ENCODE data around the gene B9D1. TPM values are rescaled to one million over a fixed set of nuclear protein-coding genes. Genes with fewer than 3 reads are reported as not detected.
A peak's percentile ranks its signal among the peaks of the same experiment; 100 is the strongest.

Gene B9D1
- total RNA-seq, 2 experiments from 2014 or later, result 1.1 TPM

DNA sequence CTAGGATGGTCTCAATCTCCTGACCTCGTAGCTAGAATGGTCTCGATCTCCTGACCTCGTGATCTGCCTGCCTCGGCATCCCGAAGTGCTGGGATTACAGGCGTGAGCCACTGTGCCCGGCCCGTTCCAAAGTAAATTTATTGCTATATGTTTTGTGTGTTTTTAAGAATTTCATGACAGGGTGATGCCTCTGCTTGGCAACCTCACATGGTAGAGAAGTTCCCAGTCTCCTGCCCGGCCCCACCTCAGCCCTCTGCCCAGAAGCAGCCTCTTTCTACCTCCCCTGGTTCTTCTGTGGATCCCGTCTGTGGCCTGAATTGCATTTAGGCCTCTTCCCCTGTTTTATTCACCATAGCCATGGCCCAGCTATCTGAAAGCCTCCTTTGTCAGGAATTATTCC lies 55.0 kb downstream of the B9D1 start:
- Mint-ChIP-seq H3K4me1 (ENCODE audit: low read depth) (peaks cover 38% of the 10 kb centered on the region), H3K36me3 (ENCODE audit: low read depth) (no peaks in the 10 kb centered on the region), H3K27ac (no peak overlapping the region), H3K4me3 (no peak overlapping the region), H3K9me3 (ENCODE audit: insufficient read depth) (no peaks in the 10 kb centered on the region), H3K27me3 (ENCODE audit: low read depth) (peaks cover 14% of the 10 kb centered on the region)
- DNase-seq (no peak), ATAC-seq (no peak)
- ChIA-PET POLR2A (interaction anchor here (0.8 kb wide), 1 partner anchor 1906 kb away, joined by 3 read pairs; no protein-coding TSS in a partner anchor), CTCF (interaction anchor here (1.6 to 2.4 kb wide), 2 partner anchors 14 to 31 kb away, joined by 5 to 9 read pairs; no protein-coding TSS in a partner anchor)

GRCh38 chr17:19306160-19307111 lies 56.1 kb downstream of the B9D1 start:
- ChIA-PET POLR2A (interaction anchor here (0.6 to 0.9 kb wide), 4 partner anchors 8 to 1907 kb away, joined by 3 read pairs; no protein-coding TSS in a partner anchor), CTCF (interaction anchor here (0.8 to 2.4 kb wide), 9 partner anchors 10 to 141 kb away, joined by 3 to 15 read pairs (median 4); partner anchors contain the start of genes B9D1 and MAPK7)
- ATAC-seq (peak; percentile 80), DNase-seq (peak; percentile 44)
- Mint-ChIP-seq H3K4me1 (ENCODE audit: low read depth) (peaks cover 31% of the 10 kb centered on the region), H3K36me3 (ENCODE audit: low read depth) (no peaks in the 10 kb centered on the region), H3K9me3 (ENCODE audit: insufficient read depth) (no peaks in the 10 kb centered on the region), H3K27ac (no peak overlapping the region), H3K4me3 (no peak overlapping the region), H3K27me3 (ENCODE audit: low read depth) (peaks cover 17% of the 10 kb centered on the region)

DNA sequence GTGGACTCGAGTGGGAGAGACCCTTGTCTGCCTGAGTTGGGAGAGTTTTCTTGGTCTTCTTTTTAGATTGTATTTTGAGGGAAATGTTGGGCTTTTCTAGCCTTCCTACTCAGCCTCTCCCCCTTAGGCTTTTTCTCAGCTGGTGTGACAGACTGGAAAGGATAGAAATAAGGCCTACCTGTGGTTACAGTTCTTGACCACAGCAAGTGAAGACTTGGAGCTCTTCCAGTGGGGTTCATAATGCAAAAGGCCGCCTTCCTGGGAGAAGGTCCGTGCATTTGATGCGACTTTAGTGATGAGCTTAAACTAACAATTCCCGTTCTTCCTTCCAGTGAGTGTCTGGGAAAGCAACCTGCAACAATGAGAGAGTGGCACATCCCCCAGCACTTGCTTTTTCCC lies 56.8 kb downstream of the B9D1 start:
- no peaks in the 10 kb centered on the region for H3K36me3 Mint-ChIP-seq (ENCODE audit: low read depth)
- no peak overlapping the region for H3K4me3 Mint-ChIP-seq
- no peak overlapping the region for H3K27ac Mint-ChIP-seq
- H3K27me3 Mint-ChIP-seq (ENCODE audit: low read depth), result peaks cover 20% of the 10 kb centered on the region
- POLR2A ChIA-PET, result interaction anchor here (0.7 to 0.9 kb wide), 2 partner anchors 9 to 21 kb away, joined by 3 read pairs; no protein-coding TSS in a partner anchor
- ATAC-seq, result no peak
- DNase-seq, result no peak
- H3K9me3 Mint-ChIP-seq (ENCODE audit: insufficient read depth), result no peaks in the 10 kb centered on the region
- CTCF ChIA-PET, result interaction anchor here (1.1 to 2.4 kb wide), 7 partner anchors 15 to 72 kb away, joined by 3 to 15 read pairs (median 4); partner anchors contain the start of genes B9D1 and MAPK7
- peaks cover 30% of the 10 kb centered on the region for H3K4me1 Mint-ChIP-seq (ENCODE audit: low read depth)

DNA sequence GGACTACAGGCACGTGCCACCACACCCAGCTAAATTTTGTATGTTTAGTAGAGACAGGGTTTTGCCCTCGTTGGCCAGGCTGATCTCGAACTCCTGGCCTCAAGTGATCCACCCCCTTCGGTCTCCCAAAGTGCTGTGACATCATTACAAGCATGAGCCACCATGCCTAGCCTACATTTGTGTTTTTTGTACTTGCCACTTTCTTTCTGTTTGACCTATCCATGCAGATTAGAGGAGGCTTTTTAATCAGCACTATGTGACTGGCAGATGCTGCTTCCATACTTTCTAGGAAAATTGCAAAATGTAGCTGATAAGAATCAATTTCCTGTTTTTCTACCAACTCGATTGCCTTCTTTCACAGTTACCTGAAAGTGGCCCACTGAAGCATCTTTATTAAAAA lies 57.3 kb downstream of the B9D1 start:
- CTCF ChIA-PET, result interaction anchor here (1.3 to 1.8 kb wide), 4 partner anchors 15 to 73 kb away, joined by 4 to 15 read pairs (median 6); partner anchors contain the start of genes B9D1 and MAPK7

DNA sequence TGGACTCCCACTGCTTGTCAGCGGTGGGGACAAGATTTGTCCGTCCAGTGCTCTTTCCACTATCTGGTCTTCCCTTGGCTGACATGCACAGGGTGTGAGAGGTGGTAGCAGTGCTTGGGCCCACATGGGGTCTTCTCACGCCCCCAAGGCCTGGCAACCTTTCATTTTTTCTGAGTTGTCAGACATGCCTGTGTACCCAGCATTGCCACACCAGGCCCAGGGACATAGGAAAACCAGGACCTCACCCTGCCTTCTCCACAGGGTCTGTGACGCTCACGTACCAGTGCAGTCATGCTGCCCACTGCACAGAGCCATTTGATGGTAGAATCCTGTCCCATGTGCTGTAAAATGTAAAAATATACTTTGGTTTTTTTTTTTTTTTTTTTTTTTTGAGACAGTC lies 57.8 kb downstream of the B9D1 start:
- Mint-ChIP-seq H3K27ac (no peak overlapping the region), H3K36me3 (ENCODE audit: low read depth) (no peaks in the 10 kb centered on the region), H3K4me3 (no peak overlapping the region), H3K9me3 (ENCODE audit: insufficient read depth) (no peaks in the 10 kb centered on the region), H3K4me1 (ENCODE audit: low read depth) (peaks cover 30% of the 10 kb centered on the region), H3K27me3 (ENCODE audit: low read depth) (peaks cover 24% of the 10 kb centered on the region)
- no peak for DNase-seq
- ChIA-PET POLR2A (no interaction called here), CTCF (interaction anchor here (1.8 kb wide), 1 partner anchor 16 kb away, joined by 4 read pairs; no protein-coding TSS in a partner anchor)
- no peak for ATAC-seq

More for the DNA sequence above, 57.3 kb downstream of the B9D1 start:
- peak overlapping the region; percentile 67 for H3K27ac Mint-ChIP-seq
- POLR2A ChIA-PET, result no interaction called here
- H3K4me3 Mint-ChIP-seq, result no peak overlapping the region
- no peak for DNase-seq
- no peak for ATAC-seq
- H3K4me1 Mint-ChIP-seq (ENCODE audit: low read depth), result peaks cover 30% of the 10 kb centered on the region
- H3K36me3 Mint-ChIP-seq (ENCODE audit: low read depth), result no peaks in the 10 kb centered on the region
- H3K9me3 Mint-ChIP-seq (ENCODE audit: insufficient read depth), result no peaks in the 10 kb centered on the region
- peaks cover 20% of the 10 kb centered on the region for H3K27me3 Mint-ChIP-seq (ENCODE audit: low read depth)

GRCh38 chr17:19304209-19304608 lies 58.3 kb downstream of the B9D1 start:
- DNase-seq (no peak), ATAC-seq (no peak)
- ChIA-PET POLR2A (no interaction called here), CTCF (no interaction called here)
- no peak overlapping the region for H3K4me3 Mint-ChIP-seq
- H3K27ac Mint-ChIP-seq, result no peak overlapping the region
- H3K27me3 Mint-ChIP-seq (ENCODE audit: low read depth), result peaks cover 24% of the 10 kb centered on the region
- no peaks in the 10 kb centered on the region for H3K9me3 Mint-ChIP-seq (ENCODE audit: insufficient read depth)
- no peaks in the 10 kb centered on the region for H3K36me3 Mint-ChIP-seq (ENCODE audit: low read depth)
- peaks cover 30% of the 10 kb centered on the region for H3K4me1 Mint-ChIP-seq (ENCODE audit: low read depth)

GRCh38 chr17:19303367-19303776 lies 59.2 kb downstream of the B9D1 start:
- H3K4me3 Mint-ChIP-seq, result no peak overlapping the region
- no peak for DNase-seq
- H3K36me3 Mint-ChIP-seq (ENCODE audit: low read depth), result no peaks in the 10 kb centered on the region
- H3K27ac Mint-ChIP-seq, result no peak overlapping the region
- H3K4me1 Mint-ChIP-seq (ENCODE audit: low read depth), result peaks cover 30% of the 10 kb centered on the region
- CTCF ChIA-PET, result no interaction called here
- POLR2A ChIA-PET, result no interaction called here
- no peak for ATAC-seq
- H3K9me3 Mint-ChIP-seq (ENCODE audit: insufficient read depth), result no peaks in the 10 kb centered on the region
- peaks cover 22% of the 10 kb centered on the region for H3K27me3 Mint-ChIP-seq (ENCODE audit: low read depth)

DNA sequence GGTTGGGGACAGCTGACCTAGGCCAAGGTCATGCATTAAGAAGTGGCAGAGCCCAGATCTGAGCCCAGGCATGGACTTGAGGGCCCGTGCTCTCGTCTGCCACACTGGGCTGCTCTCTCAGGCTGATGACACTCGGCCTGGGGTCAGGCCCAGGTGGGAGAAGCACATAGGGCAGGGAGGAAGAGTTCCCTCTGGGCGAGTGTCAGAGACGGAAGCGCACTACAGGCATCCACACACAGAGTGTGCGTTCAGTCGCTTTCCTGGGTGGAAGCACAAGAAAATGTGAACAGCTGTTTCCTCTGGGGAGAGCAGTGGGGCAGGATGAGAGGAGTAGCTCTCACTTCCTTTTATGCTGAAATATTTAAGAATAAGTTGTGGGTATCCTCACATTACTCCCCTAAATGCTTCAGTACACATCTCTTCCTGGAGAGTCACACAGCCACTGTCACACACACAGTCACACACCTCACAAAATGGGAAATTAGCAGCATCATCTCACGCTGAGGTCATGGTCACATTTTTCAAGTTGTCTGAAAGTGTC lies 59.7 kb downstream of the B9D1 start:
- CTCF ChIA-PET, result no interaction called here
- DNase-seq (no peak), ATAC-seq (no peak)
- H3K4me1 Mint-ChIP-seq (ENCODE audit: low read depth), result peaks cover 30% of the 10 kb centered on the region
- POLR2A ChIA-PET, result no interaction called here
- no peaks in the 10 kb centered on the region for H3K9me3 Mint-ChIP-seq (ENCODE audit: insufficient read depth)
- H3K27me3 Mint-ChIP-seq (ENCODE audit: low read depth), result peaks cover 20% of the 10 kb centered on the region
- H3K27ac Mint-ChIP-seq, result no peak overlapping the region
- H3K36me3 Mint-ChIP-seq (ENCODE audit: low read depth), result no peaks in the 10 kb centered on the region
- no peak overlapping the region for H3K4me3 Mint-ChIP-seq

- ChIA-PET CTCF (no interaction called here), POLR2A (no interaction called here)
- DNase-seq (no peak), ATAC-seq (no peak)
- Mint-ChIP-seq H3K27me3 (ENCODE audit: low read depth) (peaks cover 14% of the 10 kb centered on the region), H3K4me1 (ENCODE audit: low read depth) (peaks cover 30% of the 10 kb centered on the region), H3K27ac (no peak overlapping the region), H3K4me3 (no peak overlapping the region), H3K36me3 (ENCODE audit: low read depth) (no peaks in the 10 kb centered on the region), H3K9me3 (ENCODE audit: insufficient read depth) (no peaks in the 10 kb centered on the region)
These were observed 60.5 kb downstream of the B9D1 start for GRCh38 chr17:19301973-19302372.

GRCh38 chr17:19301274-19301951 lies 61.1 kb downstream of the B9D1 start:
- no peak overlapping the region for H3K27ac Mint-ChIP-seq

DNA sequence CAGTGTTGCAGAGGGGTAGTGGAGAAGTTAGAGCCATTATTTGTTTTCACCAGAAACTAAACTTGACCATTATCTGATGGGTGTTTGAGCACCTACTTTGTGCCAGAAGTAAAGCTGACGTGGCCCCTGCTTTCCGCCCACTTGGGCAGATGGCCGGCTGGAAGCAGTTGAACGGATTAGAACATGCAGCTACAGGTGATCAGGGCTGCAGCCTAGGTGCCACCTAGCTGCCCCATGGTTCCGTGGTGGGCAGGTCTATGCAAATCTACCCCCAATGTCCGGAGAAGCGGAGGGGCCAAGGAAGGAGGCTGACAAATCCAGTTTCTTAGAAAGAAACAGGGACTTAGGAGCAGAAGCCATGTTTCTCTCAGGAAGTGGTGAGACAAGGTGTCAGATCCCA lies 62.7 kb downstream of the B9D1 start:
- Mint-ChIP-seq H3K4me1 (ENCODE audit: low read depth) (peaks cover 11% of the 10 kb centered on the region), H3K9me3 (ENCODE audit: insufficient read depth) (no peaks in the 10 kb centered on the region), H3K27ac (no peak overlapping the region), H3K27me3 (ENCODE audit: low read depth) (peaks cover 10% of the 10 kb centered on the region), H3K36me3 (ENCODE audit: low read depth) (no peaks in the 10 kb centered on the region), H3K4me3 (no peak overlapping the region)
- no peak for DNase-seq
- ChIA-PET POLR2A (no interaction called here), CTCF (no interaction called here)
- ATAC-seq, result no peak

More at GRCh38 chr17:19301274-19301951, 61.1 kb downstream of the B9D1 start:
- DNase-seq (no peak), ATAC-seq (no peak)
- Mint-ChIP-seq H3K27me3 (ENCODE audit: low read depth) (peaks cover 10% of the 10 kb centered on the region), H3K4me3 (no peak overlapping the region), H3K9me3 (ENCODE audit: insufficient read depth) (no peaks in the 10 kb centered on the region), H3K36me3 (ENCODE audit: low read depth) (no peaks in the 10 kb centered on the region), H3K4me1 (ENCODE audit: low read depth) (peaks cover 25% of the 10 kb centered on the region)
- ChIA-PET CTCF (no interaction called here), POLR2A (no interaction called here)
